Renal cortical epithelial cell (primary cell): ENCODE results near the gene LHFPL2. TPM values are rescaled to one million over a fixed set of nuclear protein-coding genes. Genes with fewer than 3 reads are reported as not detected.

Source experiments
- DNase-seq: peaks from one replicate; pipeline ENCODE4 v3.0.0-alpha.2; 2011; ENCODE audit warnings: low read depth
- total RNA-seq: library from RNA; depleted of rRNA; stranded (reverse); fragments of >200 nt; gene quantifications from 2 replicates; pipeline ENCODE4 v1.2.3, GENCODE V29; 2014

Gene LHFPL2
- total RNA-seq, 1 donor from 2014 or later = 19.2 TPM

DNA sequence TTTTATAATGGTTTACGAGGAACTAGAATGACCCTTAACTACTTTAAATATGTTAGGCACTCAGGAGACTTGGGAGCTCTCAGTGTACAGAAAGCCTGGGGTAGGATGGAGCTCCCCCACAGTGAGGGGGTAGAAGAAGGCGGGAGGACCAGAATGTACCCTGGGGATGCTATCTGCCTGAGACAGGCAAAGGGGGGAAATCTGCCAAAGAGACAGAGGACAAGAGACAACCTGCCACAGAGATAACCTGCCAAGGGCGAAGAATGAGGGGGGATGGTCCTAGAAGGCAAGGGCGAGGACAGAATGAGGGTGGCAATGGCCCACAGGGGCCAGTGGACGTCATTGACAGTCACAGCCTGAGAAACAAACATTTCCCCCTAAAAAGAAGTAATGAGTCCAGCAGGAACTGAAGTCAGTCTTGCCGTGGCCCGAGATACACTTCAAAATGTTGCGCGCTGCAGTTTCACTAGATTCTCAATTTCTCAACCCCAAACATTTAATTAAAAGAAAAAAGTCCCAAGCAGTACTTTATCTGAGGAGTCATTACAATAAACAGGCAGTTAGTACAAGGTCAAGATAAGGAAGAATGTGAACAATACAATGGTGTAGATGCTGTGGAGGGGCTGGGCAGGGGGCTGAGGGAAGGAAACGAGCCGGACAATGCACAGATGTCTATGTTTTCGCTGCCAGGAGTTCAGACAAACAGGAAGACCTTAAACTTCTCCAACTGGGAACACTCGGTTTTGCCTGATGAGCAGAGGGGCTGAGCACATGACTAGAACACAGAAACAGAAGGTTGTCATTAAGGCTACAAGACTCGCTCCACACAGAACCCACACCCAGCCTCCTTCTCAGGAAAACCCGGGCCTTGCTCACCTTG lies 125.0 kb downstream of the LHFPL2 start:
- no peak for DNase-seq

DNA sequence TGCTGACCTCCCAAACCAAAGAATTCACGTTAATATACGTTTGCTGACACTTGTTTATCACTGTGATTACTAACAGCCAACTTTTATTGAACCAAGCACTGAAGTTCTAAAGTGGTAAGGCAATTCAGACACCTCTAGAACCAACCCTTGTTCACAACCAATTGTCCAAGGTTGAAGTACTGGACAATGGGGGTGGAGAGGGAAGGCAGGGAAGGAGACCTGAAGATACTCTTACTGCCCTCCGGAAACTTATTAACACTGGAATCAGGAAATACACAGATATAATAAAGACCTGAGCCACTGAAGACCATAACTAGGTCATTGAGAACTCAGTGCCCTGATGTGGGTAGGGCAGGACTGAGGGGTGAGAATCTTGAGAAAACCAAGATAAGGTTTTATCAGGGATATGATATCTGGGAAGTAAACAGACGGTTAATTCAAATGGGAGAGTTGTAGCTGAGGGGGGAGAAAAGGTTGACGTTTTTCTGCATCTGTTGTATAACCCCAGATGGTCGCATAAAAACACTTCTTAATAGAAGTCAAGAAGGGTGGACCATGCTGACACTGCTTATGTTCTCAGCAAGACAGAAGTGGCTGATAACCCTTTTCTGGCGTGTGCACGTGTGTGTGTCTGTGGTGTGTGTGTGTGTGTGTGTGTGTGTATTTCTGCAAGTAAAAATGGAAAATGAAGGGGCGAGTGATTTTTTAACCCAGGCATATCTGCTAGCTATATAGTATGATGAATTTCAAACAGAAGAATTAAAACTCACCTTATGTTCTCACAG lies 125.9 kb downstream of the LHFPL2 start:
- DNase-seq = no peak

DNA sequence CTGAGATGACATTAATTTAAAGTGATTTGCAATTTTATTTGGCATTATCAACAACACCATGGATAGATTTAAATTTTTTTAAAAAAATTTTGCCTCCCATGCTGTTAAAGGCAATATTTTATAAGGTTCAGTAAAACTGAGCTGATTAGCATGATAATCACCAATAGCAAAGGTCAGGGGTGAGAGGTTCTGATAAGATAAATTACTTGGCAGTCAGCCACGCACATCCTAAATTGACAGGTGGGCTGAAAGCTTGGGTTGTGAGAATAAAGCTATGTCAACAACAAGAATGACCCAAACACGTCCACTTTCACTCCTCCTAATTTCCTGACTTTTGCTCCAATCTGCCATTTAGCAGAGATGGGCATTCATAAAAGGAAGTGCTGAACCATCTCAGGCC lies 127.1 kb downstream of the LHFPL2 start:
- DNase-seq = no peak

DNA sequence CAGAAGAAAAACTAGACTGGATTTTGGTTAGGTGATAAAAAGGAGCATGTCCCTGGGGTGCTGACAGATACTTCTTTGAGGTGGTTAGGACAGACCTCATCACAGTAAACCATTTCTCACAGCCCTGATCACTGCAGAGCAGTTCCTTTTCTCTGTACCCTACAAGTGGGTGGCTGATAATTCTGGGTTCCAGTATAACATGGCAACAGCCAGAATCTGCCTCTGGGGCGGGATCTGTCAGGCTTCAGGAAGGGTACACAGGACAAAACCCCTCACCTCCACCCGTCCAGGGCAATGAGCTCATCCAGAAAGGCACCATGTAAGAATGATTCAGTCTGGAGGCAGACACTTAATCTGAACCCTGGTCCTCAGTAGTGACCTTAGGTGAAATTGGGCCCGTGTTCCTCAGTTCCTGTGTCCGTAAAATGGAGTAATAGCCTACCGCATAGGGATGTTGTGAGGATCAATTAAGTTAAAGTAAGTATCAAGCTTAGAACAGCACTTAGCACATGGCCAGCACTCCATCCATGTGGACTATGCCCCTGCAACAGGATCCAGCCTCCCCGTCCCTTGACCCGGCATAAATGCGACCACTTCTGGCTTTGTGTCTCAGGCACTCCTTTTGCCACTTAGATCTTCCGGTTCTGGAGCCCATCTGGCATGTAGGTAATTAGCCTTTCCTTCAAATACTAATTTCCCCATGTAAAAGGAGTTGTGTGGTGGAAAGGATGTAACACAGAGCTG lies 129.2 kb downstream of the LHFPL2 start:
- DNase-seq = no peak

DNA sequence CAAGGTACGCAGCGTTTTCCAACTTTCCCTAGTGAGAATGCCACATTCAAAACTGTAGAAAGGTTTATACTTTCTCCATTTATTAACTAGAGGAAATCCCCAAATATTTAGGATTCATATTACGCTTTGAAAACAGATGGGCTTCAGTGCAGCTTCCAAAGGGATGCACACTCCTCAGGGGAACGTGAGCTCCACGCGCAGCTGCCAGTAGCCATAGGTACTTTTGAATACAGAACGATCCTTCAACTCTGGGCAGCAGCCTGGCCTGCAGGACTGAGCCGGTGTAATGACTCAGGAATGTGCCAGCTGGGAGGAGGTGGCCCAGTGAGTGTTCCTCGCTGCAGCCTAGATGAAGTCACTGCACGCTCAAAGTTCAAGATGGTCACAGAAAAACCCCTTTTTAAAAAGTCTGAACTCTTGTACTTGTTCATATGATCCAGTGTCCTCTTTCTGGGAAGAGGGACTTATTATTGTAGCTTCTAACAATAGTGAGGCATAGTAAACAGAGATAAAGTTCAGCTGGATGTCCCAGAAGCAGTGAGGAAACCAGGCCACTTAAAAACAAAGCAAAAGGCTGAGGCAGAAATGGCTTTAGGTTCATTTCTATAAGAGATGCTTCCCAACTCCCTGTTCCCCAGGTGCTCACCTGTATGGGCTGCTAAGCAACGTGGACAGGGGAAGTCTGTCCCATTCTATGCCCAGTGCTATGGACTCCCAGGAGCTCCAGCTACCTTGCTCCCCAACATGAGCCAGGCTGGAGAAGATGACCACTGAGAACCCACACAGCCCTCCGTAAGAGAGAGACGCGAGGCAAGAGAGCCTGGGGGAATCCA lies 130.0 kb downstream of the LHFPL2 start:
- DNase-seq = peak; percentile 87

DNA sequence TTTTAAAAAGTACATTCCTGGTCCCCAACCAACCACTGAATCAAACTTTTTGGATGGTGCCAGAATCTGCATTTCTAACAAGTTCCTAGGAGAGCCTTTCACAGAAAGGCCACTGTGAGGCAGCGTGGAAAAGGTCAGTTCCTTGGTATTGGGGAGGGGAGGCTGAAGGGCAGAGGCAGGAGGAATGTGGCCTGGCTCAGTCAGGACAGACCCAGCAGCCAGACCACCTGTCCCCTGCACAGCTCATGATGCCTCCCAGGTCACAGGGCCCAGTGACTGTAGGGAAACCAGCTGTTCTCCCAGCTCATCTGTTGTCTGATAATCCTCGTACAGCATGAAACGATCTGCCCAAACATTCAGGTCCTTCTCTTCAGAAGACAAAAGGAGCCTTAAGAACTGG lies 132.9 kb downstream of the LHFPL2 start:
- DNase-seq = no peak

DNA sequence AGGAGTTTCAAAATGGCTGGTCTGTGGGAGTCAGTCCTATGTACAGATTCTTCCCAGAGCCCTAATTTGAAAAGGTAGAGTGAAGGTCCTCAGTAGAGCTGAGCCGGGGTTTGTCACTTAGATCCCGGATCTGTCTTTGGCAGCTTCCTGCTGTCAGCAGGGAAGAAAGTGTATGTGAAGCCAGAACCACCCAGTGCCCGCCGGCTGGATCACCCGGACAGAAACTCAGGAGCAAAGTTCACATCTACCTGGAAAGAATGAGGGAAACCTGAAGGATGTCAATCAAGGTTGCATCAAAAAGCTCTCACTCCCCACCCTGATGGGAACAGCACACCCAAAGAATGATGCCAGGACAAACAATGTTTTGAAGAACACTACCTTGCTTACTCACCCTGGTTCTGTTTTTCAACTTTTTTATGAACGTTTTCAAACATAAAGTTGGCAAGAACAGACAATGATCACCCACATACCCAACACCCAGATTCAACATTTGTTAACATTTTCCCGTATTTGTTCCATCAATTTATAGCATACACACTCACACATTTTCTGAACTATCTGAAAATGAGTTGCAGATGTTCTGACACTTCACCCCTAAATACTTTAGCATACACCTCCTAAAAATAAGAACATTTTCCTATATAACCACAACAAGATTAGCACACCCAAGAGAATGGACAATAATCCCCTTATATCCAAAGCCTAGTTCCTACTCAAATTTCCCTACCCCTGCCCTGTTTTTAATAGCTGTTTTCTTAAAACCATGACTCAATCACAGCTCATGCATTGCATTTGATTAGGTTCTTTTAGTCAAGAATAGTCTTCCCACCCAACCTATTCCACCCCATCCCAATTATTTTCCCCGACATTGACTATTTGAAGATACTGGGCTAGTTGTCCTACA lies 133.9 kb downstream of the LHFPL2 start:
- no peak for DNase-seq

DNA sequence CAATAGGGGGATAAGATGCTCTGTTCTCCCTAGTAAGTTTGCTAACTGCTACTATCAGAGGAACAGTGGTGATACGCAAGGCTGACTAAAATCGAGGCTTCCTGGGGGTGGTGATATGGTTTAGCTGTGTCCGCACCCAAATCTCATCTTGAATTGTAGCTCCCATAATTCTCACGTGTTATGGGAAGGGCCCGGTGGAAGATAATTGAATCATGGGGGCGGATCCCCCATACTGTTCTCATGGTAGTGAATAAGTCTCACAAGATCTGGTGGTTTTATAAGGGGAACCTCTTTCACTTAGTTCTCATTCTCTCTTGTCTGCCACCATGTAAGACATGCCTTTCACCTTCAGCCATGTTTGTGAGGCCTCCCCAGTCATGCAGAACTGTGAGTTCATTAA lies 135.1 kb downstream of the LHFPL2 start:
- no peak for DNase-seq

DNA sequence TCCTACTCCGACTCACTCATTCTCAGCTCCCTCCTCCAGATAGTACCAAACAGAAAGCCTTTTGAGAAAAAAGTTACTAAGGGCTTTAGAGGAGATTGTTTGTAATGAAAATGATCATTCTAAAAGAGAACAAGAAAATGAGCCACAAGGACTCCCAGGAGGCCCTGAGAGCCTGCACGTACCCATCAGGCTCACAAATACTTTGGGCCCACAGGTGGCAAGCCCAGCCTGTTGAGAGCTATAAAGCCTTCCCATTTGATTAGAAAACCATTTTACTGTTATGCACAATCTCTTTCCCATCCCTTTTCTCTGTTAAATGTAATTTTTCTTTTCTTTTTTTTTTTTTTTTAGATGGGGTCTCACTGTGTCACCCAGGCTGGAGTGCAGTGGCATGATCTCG lies 136.1 kb downstream of the LHFPL2 start:
- no peak for DNase-seq

DNA sequence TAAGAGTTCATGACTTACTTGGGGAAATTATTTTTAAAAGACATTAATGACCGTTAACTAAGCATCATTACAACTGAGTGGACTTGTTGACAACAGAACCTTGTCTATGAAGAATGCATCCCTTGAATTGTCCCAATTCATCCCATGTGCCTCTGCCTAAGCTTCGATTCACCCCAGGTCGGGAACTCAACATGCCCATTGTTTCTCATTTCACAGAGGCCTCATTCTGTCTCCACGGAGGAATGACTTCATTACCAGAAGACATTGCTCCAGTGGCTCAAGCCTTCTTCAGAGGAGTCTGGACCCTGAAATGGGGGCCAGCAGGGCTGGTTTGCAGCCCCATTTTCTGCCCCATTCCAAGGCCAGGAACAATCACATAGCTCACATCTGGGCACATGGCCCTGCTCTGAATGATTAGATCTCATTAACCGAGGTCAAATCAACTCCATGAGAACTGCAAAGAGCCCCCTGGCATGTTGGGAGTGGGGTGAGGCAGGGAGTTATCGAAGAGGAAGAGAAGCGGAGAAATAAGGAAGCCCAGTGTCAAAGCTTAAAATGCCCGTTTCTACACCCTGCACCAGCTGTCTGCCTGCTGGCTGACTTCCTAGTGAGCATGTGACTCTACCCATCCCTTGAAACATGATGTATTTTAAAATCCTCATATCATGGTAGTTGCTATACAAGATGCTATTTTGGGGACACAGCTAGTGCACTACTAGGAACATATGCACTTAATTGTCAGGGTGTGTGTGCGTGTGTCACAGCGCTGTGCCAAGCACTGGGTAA lies 137.3 kb downstream of the LHFPL2 start:
- DNase-seq = no peak

DNA sequence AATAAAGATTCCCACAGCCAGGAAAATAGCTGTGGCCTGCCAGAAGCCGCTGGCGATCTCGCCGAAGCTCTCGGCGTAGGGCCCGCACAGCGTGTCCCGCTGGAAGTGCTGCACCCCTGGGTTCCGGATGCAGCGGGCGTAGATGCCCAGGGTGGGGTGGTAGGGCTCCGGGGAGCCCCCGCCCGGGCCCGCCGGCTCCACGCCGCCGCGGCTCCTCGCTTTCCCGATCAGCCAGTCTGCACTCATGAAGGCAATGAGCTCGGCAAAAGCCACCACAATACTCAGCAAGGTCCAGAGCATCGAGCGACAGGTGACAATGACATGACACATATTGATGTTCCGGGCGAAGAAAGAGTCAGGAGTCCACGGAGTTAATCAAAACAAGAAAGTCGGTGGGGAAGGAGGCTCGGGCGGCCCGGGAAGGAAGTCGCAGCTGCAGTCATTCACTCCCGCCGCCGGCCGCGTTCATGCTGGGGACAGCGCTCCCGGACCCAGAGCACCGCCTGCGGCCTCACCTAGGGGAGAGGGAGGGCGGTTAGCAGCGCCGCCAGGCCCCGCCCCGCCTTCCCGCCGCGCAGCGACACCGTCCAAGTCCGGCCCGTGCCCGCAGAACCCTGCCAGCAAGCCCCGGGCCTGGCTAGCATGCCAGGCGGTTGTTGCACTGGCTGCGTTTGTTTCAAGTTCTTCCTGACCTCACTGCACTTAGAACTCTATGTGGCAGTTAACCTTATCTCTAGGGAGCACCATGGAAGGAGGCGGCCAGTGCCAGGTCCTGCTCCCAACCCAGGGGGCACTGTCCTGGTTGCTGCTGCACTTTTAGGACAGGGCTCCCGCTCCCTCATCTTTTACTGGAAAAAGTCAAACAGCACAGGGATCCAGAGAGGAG lies 138.4 kb downstream of the LHFPL2 start:
- DNase-seq = no peak

DNA sequence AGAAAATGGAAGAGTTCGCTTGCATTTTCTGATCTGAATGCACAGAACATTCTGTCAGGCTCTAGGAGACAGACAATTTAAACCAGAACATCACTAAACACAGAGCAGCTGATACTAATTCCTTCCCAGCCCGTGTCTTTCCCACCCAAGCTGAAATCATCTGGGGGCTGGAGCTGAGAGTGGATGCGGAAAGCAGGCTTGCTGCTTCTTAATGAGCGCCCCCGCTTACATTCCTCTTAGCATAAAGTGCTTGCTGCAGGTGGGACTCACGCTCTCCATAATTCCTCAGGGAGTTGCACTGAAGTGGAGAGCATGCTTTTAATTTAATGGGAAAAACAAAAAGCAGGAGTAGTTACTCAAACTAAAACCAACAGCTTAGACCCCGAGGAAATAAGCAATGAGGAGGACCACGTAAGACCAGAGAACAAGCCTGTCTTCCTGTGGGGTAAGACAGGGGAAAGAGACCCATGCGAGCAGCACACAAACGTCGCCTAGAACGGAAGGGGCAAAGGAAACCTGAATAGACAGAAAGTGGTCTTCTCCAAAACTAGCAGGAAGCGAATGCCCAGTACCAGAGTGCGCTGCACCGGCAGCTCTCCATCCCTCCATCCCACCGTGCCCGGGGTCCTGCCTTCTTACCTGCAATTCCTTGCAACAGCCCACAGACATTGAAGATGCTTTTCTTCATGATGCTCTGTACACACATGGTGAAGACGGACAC lies 139.3 kb downstream of the LHFPL2 start:
- DNase-seq = no peak

DNA sequence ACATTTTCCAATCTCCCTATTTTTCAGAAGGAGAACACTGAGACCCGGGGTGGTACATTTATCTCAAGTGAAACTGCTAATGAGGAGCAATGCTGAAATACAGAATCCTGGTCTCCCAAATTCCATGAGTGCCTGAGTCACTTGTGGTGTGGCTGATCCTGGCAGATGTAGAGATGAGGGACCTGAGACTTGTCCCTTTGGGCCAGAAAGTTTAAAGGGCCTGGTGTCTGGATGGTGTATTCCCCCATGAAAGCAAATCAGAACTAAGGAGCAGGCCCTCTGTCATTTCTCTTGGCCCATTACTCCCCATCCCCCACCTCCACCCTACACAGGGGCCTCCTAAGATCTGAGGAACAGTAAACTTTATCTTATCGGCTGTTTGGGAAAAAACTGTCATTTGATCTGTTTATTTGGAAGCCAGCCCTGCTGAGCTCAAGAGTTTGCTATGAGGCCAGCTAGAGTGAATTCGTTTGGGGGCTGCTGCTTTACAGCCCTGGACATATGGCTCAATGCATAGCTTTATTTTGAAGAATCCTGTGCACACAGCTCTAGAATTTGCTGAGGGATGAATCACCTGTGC lies 140.3 kb downstream of the LHFPL2 start:
- DNase-seq = no peak

DNA sequence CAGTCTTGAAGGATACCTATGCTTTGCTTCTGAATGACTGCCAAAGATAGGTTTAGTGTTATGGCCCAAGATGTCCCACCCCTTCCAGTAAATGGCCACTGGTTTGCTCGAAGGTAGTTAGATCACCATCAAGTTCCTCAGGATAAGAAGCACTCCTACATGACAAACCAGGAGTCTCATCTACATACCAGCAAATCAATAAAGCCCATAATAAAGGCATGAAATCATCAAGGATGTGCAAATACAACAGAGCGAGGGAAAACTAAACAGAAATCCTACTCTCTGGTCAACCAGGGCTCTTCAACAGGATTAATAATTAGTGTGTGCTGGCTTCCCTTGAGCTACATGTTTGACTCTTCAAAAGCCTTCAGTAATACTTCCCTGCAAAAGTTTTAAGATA lies 141.0 kb downstream of the LHFPL2 start:
- no peak for DNase-seq

DNA sequence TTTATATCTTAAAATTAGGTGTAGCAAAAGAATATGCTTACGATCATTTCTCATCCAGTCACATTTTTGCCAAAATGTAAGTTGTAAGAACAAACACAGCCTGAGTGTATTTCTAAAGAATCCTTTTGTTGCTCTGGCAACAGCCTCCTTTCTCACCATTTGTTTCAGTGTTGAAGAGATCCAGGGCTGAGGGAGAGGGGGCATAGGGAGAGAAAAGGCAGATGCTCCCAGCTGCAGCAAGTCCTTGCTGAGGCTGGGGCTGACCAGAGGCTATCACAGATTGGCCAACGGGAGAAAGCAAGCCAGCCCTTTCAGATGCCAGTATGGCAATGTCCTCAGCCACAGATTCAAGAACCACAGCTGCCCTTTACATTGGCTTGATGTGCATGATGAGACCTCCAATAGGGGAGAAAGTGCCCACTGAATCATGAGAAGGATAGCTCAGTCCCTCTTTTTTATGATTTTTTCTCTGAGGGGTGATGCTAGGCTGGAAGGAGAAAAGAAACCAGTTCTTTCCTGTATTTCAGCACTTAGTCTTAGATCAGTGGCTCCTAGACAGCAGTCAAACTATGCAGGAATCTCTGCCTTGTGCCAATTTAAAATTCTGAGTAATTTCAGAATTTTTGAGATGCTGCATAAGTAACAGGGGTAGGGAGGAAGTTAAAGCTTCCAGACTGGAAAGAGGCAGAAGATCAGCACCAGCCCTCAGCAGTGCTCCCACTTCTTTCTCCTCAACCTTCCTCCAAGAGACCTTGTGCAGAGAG lies 142.1 kb downstream of the LHFPL2 start:
- no peak for DNase-seq

DNA sequence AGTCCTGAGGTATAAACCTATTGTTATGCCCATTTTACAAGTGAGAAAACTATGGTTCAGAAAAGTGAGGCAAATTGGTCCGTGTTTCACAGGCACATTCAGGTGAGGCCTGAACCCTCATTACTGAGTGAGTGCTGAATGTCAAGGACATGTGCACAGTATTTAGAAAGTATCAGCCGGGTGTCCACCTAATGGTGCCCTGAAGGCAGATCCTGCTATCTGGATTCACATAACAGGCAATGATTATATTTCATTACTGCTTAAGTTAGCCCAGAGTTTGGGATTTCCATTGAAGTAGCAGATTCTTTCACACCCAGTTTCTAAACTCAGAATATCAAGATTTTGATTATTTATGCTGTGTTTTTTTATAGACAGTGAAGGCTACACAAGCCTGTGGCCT lies 142.7 kb downstream of the LHFPL2 start:
- no peak for DNase-seq
